Uterus (tissue), 2 donors: ENCODE measurements around the gene KRTDAP.

ENCODE experiments used
- CTCF ChIP-seq, 4 experiments: fragments of 200-600 bp in 2 of 4; fragments of 450-650 bp in 2 of 4; sonication (generic) in 2 of 4; IDR thresholded peaks; one replicate each; pipeline ENCODE4 v1.5.1; 2016 to 2019; ENCODE audit warnings: antibody characterized with exemption in 4 of 4, mild to moderate bottlenecking in 2 of 4, moderate library complexity in 1 of 4
- POLR2A ChIP-seq, 2 donors: fragments of 450-650 bp; IDR thresholded peaks; one replicate each; pipeline ENCODE4 v1.6.1; 2016; ENCODE audit warnings: antibody characterized with exemption in 2 of 2, mild to moderate bottlenecking in 1 of 2, moderate library complexity in 1 of 2

GRCh38 chr19:35445826-35446593, 44.3 kb downstream of the KRTDAP start:
- TF ChIP-seq CTCF (IDR thresholded peaks at IDR 0.05) (no peak), POLR2A (IDR thresholded peaks at IDR 0.05) (no peak)
